ENCODE results near the gene IL4I1.

The IL4I1 gene

DNA sequence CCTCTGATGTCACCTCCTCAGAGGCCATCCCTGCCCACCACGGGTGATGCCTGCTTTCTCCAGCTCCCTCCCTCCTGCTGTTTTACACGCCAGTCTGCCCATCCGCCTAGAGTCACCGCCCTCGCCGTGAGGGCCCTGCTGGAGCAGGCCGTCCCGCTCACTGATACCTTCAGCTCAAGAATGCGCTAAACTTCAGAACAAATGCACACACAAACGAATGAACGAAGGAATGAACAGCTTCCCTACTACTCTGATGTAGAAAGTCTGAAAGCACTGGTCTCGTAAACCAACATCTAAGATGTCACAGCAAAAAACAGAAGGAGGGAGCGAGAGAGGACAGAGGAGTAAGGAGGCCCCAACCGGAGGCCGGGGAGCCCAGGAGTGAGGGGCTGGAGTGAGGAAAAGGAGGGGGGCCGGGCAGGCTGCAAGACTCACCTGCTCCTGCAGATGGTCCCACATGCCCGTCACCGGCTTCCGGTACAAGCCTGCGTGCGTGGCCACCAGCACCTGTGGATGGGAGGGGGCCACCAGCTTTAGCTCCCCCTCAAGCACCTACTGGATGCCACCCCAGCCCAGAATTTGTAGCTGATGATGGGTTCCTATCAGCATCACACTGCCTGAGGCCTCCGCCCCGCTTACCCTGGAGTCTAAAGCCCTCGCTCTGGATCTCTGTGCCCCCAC, 33.3 kb downstream of the IL4I1 start:
- TF ChIP-seq, protein P1, sequence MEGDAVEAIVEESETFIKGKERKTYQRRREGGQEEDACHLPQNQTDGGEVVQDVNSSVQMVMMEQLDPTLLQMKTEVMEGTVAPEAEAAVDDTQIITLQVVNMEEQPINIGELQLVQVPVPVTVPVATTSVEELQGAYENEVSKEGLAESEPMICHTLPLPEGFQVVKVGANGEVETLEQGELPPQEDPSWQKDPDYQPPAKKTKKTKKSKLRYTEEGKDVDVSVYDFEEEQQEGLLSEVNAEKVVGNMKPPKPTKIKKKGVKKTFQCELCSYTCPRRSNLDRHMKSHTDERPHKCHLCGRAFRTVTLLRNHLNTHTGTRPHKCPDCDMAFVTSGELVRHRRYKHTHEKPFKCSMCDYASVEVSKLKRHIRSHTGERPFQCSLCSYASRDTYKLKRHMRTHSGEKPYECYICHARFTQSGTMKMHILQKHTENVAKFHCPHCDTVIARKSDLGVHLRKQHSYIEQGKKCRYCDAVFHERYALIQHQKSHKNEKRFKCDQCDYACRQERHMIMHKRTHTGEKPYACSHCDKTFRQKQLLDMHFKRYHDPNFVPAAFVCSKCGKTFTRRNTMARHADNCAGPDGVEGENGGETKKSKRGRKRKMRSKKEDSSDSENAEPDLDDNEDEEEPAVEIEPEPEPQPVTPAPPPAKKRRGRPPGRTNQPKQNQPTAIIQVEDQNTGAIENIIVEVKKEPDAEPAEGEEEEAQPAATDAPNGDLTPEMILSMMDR (IDR thresholded peaks at IDR 0.05; ENCODE audit: extremely low read depth, insufficient read depth, missing control alignments) = no peak
- in situ Hi-C loops (cut with MboI; ENCODE audit: low pct_unique_long_range_greater_than_20kb, low sequenced_read_pairs, unreplicated experiment) = no loop called here
- DNase-seq (ENCODE audit: low spot score) = no peak

DNA sequence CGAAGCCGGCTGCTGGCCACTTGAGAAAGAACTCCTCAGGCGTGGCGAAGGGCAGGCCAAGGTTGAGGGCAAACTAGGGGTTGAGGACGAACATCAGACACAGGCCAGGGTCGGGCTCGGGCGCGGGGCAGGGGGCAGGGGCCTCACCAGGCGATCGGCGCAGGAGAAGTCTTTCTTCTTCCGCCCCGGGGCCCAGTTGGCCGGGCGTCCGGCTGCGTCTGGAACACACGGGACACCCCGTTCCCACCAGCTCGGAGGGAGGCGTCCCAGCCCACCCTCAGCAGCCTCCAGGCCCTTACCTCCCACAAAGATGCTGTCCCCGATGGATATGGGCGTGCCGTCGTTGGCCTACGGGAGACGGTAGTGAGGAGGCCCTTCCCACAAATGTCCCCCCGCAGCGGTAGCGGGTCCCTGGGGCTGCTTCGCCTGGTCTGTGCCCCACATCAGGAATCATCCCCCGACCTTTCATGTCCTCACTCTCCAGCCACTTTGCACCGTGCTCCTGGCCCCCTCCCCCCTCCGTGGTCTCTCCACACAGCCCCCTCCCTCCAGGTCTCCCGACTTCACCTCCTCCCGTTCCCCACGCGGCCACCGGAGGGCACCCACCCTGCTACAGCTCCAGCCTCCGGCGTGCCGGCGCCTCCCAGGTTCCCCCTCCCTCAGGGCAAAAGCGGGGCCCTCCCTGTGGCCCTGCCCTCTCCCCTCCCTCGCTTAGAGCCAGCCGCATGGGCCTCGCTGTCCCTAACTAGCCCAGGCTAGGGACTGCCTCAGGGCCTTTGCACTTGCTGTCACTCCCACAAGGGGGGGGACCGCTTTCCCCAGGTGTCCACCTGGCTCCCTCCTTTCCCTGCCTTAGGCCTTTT, 34.1 kb downstream of the IL4I1 start:
- no peak for DNase-seq (ENCODE audit: low spot score)
- TF ChIP-seq, protein P1 (IDR thresholded peaks at IDR 0.05; ENCODE audit: extremely low read depth, insufficient read depth, missing control alignments) = peak; percentile 27
- in situ Hi-C loops (cut with MboI; ENCODE audit: low pct_unique_long_range_greater_than_20kb, low sequenced_read_pairs, unreplicated experiment) = no loop called here

DNA sequence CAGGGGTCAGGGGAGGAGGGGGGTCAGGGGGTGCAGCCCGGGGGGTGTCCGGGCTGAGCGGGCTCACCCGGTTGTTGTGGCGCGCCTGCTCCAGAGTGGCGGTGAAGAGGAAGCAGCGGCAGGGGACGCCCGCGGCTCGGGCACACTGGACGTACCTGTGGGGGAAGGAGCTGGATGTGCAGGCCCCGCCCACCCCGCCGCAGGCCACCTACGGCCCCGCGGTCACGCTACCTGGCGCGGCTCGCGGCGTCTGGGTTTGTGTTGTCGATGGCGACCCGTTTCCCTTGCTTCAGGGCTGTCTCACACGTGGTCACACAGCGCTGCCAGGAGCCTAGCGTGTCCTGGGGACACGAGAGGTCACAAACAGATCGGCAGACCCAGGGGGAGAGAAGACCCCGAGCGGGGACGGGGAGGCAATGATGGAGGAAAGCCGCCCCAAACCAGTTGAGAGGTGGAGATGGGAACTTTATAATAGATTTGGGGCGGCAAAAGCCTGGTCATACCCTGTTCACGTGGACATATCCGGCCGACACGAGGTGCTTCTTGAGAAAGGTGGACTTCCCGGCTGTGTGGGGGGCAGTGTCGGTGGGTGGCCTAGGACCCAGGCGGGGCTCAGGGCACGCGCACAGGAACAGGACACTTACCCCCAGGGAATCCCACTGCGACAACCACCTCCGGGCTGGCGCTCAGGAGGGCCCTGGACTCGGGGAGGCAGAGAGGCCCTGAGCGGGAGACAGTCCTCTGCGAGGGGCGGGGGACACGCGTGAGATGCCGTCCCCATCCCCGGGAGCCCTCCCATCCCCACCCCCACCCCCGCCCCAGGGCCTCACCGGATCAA, 34.9 kb downstream of the IL4I1 start:
- in situ Hi-C loops (cut with MboI; ENCODE audit: low pct_unique_long_range_greater_than_20kb, low sequenced_read_pairs, unreplicated experiment) = no loop called here

DNA sequence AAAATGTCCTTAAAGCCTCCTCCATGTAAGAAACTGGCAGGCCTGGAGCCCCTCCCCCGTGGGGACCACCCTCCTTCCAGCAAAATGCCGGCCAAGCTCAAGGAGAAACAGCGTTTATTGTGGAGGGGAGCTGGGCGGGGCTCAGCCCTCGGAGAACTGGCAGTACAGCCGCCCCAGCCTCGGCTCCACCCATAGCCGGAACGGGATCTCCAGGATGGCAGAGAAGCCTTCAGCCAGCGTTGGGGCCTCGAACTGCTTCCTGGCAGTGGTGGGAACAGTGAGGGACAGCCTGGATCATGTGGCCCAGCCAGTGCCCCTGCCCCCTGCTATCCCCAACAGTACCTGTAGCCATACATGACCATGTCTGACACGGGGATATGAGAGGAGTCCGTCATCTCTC, 35.6 kb downstream of the IL4I1 start:
- in situ Hi-C loops (cut with MboI; ENCODE audit: low pct_unique_long_range_greater_than_20kb, low sequenced_read_pairs, unreplicated experiment) = no loop called here
- TF ChIP-seq, protein P1 (IDR thresholded peaks at IDR 0.05; ENCODE audit: extremely low read depth, insufficient read depth, missing control alignments) = no peak
- no peak for DNase-seq (ENCODE audit: low spot score)

More for the DNA sequence above, 34.9 kb downstream of the IL4I1 start:
- DNase-seq (ENCODE audit: low spot score) = no peak
- TF ChIP-seq, protein P1 (IDR thresholded peaks at IDR 0.05; ENCODE audit: extremely low read depth, insufficient read depth, missing control alignments) = no peak

DNA sequence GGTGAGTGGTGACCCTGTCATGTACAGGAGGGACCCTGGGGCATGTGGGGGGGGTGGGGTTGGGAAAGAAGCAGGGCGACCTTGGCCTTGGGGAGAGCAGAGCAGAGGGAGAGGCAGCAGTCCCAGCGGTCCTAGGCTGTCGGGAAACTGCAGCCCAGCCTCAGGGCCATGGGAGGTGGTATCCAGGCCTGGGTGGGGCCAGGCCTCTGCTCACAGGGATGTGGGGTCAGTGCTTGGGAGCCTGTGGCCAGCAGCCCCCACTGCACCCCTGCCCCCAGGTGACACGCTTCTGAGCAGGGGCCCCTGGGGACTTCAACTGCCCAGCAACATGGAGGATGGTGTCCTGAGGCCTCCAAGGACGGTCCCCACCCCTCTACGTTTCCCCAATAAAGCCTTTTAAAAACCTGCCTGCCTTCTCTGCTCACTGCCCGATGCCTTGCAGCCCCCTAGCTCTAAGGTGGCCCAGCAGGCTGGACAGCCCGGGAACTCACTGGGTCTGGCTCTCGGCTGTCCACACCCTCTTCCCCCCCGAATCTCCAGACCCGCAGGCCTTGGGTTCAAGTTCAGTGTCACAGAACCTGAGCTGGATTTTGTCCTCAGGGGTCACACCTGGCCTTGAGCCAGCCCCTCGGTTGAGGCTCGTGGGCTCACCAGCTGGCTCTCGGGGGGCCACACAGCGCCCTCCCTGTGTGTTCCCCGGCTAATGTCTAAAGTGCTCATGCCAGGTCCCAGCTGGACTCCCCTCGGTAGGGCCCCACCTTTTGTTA, 36.2 kb downstream of the IL4I1 start:
- in situ Hi-C loops (cut with MboI; ENCODE audit: low pct_unique_long_range_greater_than_20kb, low sequenced_read_pairs, unreplicated experiment) = no loop called here
- TF ChIP-seq, protein P1 (IDR thresholded peaks at IDR 0.05; ENCODE audit: extremely low read depth, insufficient read depth, missing control alignments) = no peak
- DNase-seq (ENCODE audit: low spot score) = no peak
